DMS53 treated with DMSO at 0.1 percent for 48 hours (cell line): Measurements from ENCODE around the gene GNAI3.

ENCODE experiments used
- DNase-seq: peaks from one replicate; lab custom pipeline; 2025; ENCODE audit not compliant: unreplicated experiment; lab: John Stamatoyannopoulos, UW

Gene GNAI3

DNA sequence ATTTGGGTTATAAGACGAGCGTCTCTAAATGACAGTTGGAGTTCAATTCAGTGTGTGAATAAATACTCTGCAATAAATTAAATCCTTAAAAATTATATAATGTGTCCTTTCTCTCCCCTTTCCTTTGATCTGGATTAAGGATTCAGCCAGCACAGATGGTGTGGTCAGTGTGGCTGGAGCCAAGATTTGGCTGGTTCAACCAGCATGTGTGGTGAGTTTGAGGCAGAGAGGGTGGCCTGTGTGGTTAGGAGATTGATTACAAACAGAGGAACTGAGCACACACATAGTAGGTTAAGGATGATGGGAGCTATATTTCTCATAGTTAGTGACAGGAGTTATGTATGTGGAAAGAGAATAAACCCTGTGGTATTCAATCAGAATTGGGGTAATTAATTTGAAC lies 24.7 kb upstream of the GNAI3 start:
- no peak for DNase-seq

GRCh38 chr1:109527098-109527811 lies 21.2 kb upstream of the GNAI3 start:
- no peak for DNase-seq

DNA sequence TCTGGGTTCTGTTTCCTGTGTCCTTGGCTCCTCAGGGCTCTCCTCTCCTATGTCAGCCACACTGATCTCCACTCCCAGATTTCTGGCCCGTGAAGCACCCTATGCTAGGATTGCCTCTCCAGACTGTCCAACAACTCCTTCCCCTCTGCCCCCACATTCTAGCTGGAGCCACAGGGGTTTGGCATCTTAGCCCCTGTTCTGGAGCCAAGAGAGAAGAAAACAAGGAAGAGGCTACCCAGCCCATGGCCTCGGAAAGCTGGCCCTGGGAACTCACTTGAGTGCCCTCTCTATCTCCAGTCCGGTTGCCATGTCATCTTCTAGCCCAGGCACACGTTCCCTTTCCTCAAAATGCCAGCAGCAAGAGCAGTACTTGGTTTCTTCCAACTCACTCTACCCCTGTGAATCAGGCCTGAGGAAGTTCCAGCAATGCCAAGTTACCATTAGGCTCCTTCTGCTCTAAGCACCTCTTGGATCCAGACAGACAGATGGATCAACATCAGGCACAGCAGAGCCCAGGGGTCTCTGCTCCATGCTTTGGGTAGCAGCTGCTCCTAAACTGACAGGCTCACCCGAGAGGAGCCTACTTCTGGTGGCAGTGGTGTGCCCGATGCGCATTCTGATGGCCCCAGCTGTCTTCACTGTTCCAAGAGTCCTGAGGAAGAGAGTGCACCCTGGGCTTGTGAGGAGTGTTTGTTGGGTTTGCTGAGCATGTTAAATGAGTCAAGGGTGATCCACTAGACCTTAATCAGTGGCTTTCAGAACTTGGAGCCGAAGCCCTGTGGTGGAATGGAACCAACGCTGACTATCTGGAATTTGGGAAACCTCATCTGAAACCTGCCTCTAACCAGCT lies 20.3 kb upstream of the GNAI3 start:
- no peak for DNase-seq

DNA sequence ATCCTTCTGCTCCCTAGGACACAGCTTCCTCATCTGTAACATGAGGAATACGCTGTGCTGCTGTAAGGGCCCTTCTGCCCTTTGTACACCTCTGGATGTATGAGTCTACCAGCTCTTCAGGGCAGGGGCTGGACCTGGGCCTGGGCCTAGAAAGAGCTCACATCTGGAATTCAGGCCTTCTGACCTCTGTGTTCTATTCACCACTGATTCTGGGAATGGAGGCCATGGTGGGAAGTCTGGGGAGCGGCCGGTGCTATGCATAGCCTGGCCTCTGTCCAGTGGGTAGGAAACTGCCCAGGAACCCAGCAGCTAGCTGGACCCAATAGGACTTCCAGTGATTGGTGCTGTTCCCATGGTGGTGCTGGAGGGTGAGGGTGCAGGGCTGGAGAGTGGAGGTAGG lies 19.7 kb upstream of the GNAI3 start:
- DNase-seq = no peak

DNA sequence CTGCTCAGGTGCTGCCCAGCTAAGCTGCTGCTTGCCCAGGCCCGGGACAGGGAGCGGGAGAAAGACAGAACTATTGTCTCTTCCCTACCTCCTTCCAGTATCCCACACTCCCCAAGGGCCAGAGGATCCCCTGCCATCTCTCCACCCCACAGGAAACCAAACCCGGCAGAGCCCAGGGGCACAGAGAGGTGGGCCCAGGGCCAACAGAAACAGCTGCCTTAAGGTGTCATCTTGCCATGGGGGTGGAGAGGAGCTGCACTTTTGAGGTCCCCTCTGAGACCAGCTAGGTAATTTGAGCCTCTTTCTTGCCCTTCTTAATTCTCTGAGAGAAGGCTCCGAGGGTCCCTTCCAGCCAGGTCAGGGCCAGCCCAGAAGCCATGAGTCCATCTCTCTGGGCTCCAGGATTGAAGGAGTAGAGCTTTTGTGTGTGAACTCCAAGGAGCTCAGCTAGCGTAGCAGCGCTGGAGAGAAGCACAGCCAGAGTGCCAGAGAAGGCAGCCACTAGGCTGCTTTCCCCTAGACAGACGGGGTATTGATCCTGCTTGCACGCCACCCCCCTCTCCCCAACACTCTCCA lies 18.4 kb upstream of the GNAI3 start:
- no peak for DNase-seq

- DNase-seq = no peak
These were observed 17.8 kb upstream of the GNAI3 start for GRCh38 chr1:109530457-109531087.

GRCh38 chr1:109531380-109531779 lies 17.0 kb upstream of the GNAI3 start:
- DNase-seq = no peak

DNA sequence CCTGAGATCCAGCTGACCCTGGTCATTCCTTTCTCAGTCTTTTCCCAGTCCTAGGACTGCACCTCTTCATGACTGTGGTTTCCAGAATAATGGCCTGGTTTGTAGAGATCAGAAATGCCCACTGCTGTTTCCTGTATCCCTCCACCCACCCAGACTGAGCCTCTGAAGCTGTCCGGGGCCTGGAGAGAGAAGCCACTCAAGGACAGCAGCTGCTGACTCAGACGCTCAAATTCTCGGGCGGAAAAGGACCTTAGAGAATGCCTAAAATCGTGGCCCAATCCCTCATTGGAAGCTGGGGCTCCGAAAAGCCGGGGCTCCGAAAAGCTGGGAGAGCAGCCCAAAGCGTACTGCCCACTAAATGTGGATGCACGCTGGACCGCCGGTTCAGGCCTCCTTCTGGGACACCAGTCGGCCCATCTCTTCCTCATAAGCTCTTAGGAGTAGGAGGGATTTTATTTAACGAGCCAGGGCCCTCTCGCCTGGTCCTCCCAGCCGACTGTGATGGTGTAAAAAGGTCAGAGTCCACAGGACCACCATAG lies 16.5 kb upstream of the GNAI3 start:
- DNase-seq = no peak

DNA sequence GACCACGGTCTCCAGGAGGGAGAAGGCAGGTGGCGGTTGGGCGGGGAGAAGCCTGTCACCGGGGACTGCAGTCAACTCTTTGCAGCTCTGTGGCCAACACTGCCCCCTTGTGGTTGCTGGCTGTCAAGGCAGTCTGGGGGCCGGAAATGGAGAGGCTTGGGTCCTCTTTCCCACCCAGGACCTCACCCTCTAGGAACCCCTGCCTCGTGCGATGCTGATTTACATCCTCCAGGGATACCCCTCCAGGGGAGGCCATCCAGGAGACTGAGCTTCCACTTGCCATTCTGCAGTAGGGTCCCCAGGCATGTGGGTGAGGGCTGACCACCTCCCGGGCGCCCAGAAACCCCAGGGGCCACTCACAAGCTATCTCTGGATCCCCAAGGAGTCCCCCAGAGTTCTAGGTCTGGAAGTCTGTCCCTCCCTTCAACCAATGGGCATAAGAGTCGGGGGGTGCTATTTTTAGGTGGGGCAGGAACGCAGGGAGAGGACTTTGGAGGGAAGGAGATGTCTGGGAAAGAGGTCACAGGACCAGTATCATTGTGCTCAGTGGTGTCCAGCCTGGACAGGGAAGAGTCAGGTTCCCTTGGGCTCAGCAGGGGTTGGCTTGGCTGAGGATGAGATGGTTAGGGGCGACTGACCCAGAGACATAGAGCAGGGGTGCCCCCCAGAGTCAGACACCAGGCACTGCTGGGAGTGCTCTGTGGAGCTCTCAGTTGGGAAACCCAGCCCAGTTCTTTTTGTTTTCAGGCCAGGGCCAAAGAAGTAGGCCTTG lies 15.9 kb upstream of the GNAI3 start:
- DNase-seq = peak; percentile 84

DNA sequence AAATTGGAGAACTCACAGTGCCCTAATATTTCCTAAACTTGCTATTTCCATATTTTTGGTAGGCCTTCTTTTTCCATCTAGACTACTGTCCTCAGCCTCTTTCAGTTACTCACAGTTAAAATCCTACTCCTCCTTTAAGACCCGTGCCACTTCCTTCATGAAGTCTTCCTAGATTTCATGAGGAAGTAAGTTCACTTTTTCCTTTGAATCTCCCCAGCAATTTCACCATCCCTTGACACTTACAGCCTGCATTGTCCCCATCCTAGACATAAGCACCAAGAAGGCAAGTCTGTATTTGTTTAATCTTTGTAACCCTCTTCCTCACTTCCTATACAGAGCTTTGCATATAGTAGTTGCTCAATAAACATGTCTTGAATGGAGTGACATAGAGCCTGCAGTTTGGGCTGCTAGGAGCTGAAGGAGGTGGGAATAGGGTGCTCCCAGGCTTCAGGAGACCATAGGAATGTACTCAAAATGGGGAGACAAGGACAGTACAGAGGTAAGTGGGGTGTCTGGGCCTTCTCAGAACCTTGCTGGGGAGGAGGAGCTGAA lies 14.0 kb upstream of the GNAI3 start:
- DNase-seq = no peak

DNA sequence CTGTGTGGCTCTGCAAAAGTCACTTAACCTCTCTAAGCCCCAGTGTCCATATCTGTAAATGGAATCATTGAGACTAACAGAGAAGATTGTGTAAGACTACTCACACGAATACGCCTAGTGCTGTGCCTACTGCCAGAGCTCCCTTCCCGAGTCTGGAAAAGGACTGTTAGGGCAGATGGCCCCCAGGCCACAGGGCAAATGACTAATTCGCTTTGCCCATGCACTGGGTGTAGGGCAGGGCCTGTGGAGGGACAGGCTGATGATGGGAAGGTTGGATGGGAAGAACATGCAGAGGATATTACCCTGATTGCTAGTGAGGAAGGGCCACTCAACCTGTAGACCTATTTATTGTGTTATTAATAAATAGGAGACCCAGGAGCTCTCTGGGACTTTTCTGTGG lies 12.9 kb upstream of the GNAI3 start:
- no peak for DNase-seq

DNA sequence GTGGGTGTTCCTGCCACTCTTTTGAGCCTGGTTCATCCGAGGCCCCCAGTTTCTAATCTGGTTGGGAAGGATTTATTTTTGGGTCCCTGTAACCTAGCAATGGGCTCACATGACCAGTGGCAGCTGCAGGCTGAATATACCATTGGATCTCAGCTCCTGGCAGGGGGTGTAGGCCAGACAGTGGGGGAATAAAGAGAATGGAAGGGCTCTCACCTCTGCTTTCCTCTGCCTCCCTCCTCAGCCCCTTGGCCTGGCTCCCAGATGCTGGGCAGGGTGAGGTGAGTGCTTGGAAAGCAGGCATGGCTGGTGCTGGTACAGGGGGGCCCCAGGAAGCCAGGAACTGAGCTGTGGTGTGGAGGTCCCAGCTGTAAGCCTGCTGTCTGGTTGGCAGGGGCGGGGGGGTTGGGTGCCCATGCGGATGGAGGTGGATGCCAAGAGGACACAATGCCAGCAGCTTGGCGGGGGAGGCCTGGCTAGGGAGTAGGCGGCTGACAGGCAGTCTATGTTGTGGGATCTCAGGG lies 12.4 kb upstream of the GNAI3 start:
- no peak for DNase-seq

GRCh38 chr1:109537450-109538178 lies 10.8 kb upstream of the GNAI3 start:
- no peak for DNase-seq

DNA sequence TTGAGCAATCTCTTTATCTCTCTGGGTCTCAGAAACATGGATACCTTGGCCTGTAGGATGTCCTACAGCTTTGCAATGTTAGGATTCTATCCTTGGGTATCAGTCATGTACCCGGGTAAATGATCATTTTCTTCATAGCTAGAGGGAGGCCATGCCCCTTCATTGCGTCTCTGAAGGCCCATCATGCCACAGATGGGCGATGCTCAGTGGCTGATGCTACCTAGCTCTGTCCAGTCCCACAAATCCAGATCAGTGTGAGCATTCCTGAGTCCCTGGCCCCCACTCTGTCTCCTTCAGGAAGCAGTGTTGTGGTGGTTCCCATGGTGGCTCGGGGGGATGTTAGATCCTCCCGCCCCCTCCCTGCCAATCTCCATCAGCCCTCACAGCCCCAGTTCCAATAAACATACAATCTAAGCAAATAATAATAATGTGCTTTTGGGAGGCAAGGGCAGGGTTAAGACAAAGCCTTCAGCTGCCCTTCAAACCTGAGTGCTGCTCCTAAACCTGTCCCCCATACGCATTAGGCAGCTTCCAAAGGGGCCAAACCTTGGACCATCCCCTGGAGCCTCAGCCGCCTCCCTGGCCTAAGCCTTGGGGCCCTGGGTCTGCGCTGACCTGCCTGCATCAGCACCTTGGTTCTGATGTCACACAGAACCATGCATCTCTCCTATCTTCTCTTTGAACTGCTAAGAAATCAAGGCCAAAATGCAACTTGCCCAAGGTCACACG lies 9.4 kb upstream of the GNAI3 start:
- no peak for DNase-seq

DNA sequence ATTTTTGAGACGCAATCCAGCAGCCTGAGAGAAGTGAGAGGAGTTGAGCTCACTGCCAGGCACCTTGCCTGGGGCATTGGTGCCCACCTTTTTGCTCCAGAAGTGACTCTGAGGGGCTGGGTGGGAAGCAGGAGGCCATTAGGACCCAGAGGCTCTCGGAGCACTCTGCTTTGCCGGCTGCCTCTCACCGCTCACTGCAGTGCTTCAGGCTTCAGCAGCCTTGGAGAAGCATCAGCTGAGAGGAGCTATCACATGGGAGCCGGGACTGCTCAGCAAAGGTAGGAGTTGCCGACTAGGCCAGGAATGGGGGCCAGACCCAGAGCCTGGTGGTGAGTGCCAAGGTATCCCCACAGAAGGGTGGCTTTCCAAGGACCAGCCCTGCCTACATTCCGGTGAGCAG lies 8.7 kb upstream of the GNAI3 start, which contains the start of gene GPR61:
Gene GPR61, plus strand, starts transcription at position 197 of the 400 bp plus-strand sequence. CDS start 3,151 bp downstream, outside the sequence.
- no peak for DNase-seq

DNA sequence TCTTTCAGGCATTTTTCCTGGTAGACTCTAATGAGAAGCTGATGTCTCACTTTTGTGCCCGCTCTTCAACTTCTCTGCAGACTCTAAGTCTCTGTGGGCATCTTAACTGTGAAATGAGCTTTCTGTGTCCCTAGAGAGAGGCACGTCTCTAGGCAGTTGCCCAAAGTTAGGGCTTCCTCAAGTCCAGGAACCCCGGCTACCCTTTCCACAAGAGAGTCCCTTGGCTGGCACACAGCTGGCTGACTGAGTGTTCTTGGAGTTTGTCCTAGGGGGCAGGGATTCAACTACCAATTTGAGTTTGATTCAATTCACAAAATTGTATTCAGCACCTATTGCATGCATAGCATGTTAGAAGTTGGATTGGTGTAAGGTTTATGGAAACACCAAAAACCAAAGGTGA lies 7.3 kb upstream of the GNAI3 start:
- no peak for DNase-seq

GRCh38 chr1:109542657-109543056 lies 5.8 kb upstream of the GNAI3 start:
- DNase-seq = no peak

GRCh38 chr1:109543283-109543987 lies 5.0 kb upstream of the GNAI3 start:
- no peak for DNase-seq
